ENCODE results near the gene INPP4B.

Gene INPP4B

GRCh38 chr4:142169216-142169615, 676.9 kb downstream of the INPP4B start:
- Histone ChIP-seq H3K36me3 (ENCODE audit: control insufficient read depth in 1 of 2, insufficient read depth in 2 of 2, low read depth in 1 of 2, low read length in 2 of 2) (no peaks in the 10 kb centered on the region), H3K4me1 (ENCODE audit: control insufficient read depth, insufficient read depth, low read depth, low read length) (no peaks in the 10 kb centered on the region), H2BK5ac (ENCODE audit: low read depth, low read length, poor library complexity, severe bottlenecking) (no peak overlapping the region), H4K91ac (ENCODE audit: low read length) (no peak overlapping the region), H2BK15ac (ENCODE audit: low read depth, poor library complexity, severe bottlenecking) (no peak overlapping the region), H2BK12ac (ENCODE audit: low read length in 2 of 2) (no peak overlapping the region), H3K27ac (ENCODE audit: low read length, poor library complexity, severe bottlenecking) (no peak overlapping the region), H3K9me3 (ENCODE audit: control insufficient read depth, low read length) (no peaks in the 10 kb centered on the region), H3K27me3 (ENCODE audit: control insufficient read depth in 1 of 2, insufficient read depth in 1 of 2, low read length in 2 of 2) (no peaks in the 10 kb centered on the region), H3K4me3 (ENCODE audit: insufficient read depth in 1 of 2, low read depth in 1 of 2, low read length in 2 of 2) (no peak overlapping the region), H2AFZ (ENCODE audit: low read depth, low read length) (no peak overlapping the region), H3K14ac (ENCODE audit: low read length in 2 of 2) (no peak overlapping the region), H3K4ac (ENCODE audit: low read depth in 1 of 2, low read length in 2 of 2) (no peak overlapping the region), H3K23ac (ENCODE audit: low read length in 2 of 2) (no peak overlapping the region), H3K9ac (ENCODE audit: low read length) (no peak overlapping the region), H4K8ac (ENCODE audit: low read length) (no peak overlapping the region), H2BK120ac (ENCODE audit: low read depth, low read length) (no peak overlapping the region), H3K79me1 (replicated peaks; ENCODE audit: low read length, poor library complexity, severe bottlenecking) (no peaks in the 10 kb centered on the region), H3K4me2 (ENCODE audit: low read length, poor library complexity, severe bottlenecking) (no peak overlapping the region), H2AK5ac (ENCODE audit: low read length, severe bottlenecking) (no peak overlapping the region), H3K18ac (ENCODE audit: low read depth in 1 of 2, low read length in 2 of 2) (no peak overlapping the region)
- DNase-seq = no peak

DNA sequence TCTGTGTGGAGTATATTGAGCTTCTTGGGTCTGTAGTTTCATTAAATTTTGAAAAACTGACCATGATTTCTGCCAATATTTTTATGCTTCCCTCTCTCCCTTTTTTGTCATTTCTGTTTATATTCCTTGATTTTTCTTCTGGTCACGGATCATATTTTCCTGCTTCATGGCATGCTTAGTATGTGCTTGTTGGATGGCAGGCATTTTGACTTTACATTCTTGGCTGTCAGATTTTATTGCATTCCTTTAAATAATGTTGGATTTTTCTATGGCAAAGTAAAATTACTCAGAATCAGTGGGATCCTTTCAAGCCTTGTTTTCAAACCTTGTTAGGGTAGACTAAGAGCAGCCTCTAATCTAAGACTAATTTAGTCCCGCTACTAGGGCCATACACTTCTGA, 677.9 kb downstream of the INPP4B start:
- Histone ChIP-seq H2BK5ac (ENCODE audit: low read depth, low read length, poor library complexity, severe bottlenecking) (no peak overlapping the region), H2AFZ (ENCODE audit: low read depth, low read length) (no peak overlapping the region), H2AK5ac (ENCODE audit: low read length, severe bottlenecking) (no peak overlapping the region), H4K91ac (ENCODE audit: low read length) (no peak overlapping the region), H2BK120ac (ENCODE audit: low read depth, low read length) (no peak overlapping the region), H3K18ac (ENCODE audit: low read depth in 1 of 2, low read length in 2 of 2) (no peak overlapping the region), H3K27me3 (ENCODE audit: control insufficient read depth in 1 of 2, insufficient read depth in 1 of 2, low read length in 2 of 2) (no peaks in the 10 kb centered on the region), H3K36me3 (ENCODE audit: control insufficient read depth in 1 of 2, insufficient read depth in 2 of 2, low read depth in 1 of 2, low read length in 2 of 2) (no peaks in the 10 kb centered on the region), H3K79me1 (replicated peaks; ENCODE audit: low read length, poor library complexity, severe bottlenecking) (no peaks in the 10 kb centered on the region), H2BK15ac (ENCODE audit: low read depth, poor library complexity, severe bottlenecking) (no peak overlapping the region), H3K14ac (ENCODE audit: low read length in 2 of 2) (no peak overlapping the region), H3K27ac (ENCODE audit: low read length, poor library complexity, severe bottlenecking) (no peak overlapping the region), H3K4me3 (ENCODE audit: insufficient read depth in 1 of 2, low read depth in 1 of 2, low read length in 2 of 2) (no peak overlapping the region), H3K23ac (ENCODE audit: low read length in 2 of 2) (no peak overlapping the region), H4K8ac (ENCODE audit: low read length) (no peak overlapping the region), H2BK12ac (ENCODE audit: low read length in 2 of 2) (no peak overlapping the region), H3K4me2 (ENCODE audit: low read length, poor library complexity, severe bottlenecking) (no peak overlapping the region), H3K9me3 (ENCODE audit: control insufficient read depth, low read length) (no peaks in the 10 kb centered on the region), H3K4me1 (ENCODE audit: control insufficient read depth, insufficient read depth, low read depth, low read length) (no peaks in the 10 kb centered on the region), H3K4ac (ENCODE audit: low read depth in 1 of 2, low read length in 2 of 2) (no peak overlapping the region), H3K9ac (ENCODE audit: low read length) (no peak overlapping the region)
- WGBS = 95% methylated on average over 2 of the region's 2 CpGs
- DNase-seq = no peak

GRCh38 chr4:142164767-142165500, 681.2 kb downstream of the INPP4B start:
- no peak for DNase-seq
- no peak overlapping the region for H3K4ac ChIP-seq (ENCODE audit: low read depth in 1 of 2, low read length in 2 of 2)
- no peak overlapping the region for H3K27ac ChIP-seq (ENCODE audit: low read length, poor library complexity, severe bottlenecking)
- H3K79me1 ChIP-seq (replicated peaks; ENCODE audit: low read length, poor library complexity, severe bottlenecking) = no peaks in the 10 kb centered on the region
- WGBS = 91% methylated on average over 4 of the region's 4 CpGs
- H3K14ac ChIP-seq (ENCODE audit: low read length in 2 of 2) = no peak overlapping the region
- no peak overlapping the region for H4K91ac ChIP-seq (ENCODE audit: low read length)
- H3K23ac ChIP-seq (ENCODE audit: low read length in 2 of 2) = no peak overlapping the region
- no peak overlapping the region for H3K4me3 ChIP-seq (ENCODE audit: insufficient read depth in 1 of 2, low read depth in 1 of 2, low read length in 2 of 2)
- H3K36me3 ChIP-seq (ENCODE audit: control insufficient read depth in 1 of 2, insufficient read depth in 2 of 2, low read depth in 1 of 2, low read length in 2 of 2) = no peaks in the 10 kb centered on the region
- no peak overlapping the region for H2AFZ ChIP-seq (ENCODE audit: low read depth, low read length)
- no peak overlapping the region for H2AK5ac ChIP-seq (ENCODE audit: low read length, severe bottlenecking)
- no peak overlapping the region for H2BK120ac ChIP-seq (ENCODE audit: low read depth, low read length)
- no peak overlapping the region for H3K4me2 ChIP-seq (ENCODE audit: low read length, poor library complexity, severe bottlenecking)
- no peak overlapping the region for H3K18ac ChIP-seq (ENCODE audit: low read depth in 1 of 2, low read length in 2 of 2)
- H3K4me1 ChIP-seq (ENCODE audit: control insufficient read depth, insufficient read depth, low read depth, low read length) = no peaks in the 10 kb centered on the region
- H4K8ac ChIP-seq (ENCODE audit: low read length) = no peak overlapping the region
- H3K9ac ChIP-seq (ENCODE audit: low read length) = no peak overlapping the region
- H3K27me3 ChIP-seq (ENCODE audit: control insufficient read depth in 1 of 2, insufficient read depth in 1 of 2, low read length in 2 of 2) = no peaks in the 10 kb centered on the region
- no peak overlapping the region for H2BK5ac ChIP-seq (ENCODE audit: low read depth, low read length, poor library complexity, severe bottlenecking)
- no peak overlapping the region for H2BK12ac ChIP-seq (ENCODE audit: low read length in 2 of 2)
- no peaks in the 10 kb centered on the region for H3K9me3 ChIP-seq (ENCODE audit: control insufficient read depth, low read length)
- no peak overlapping the region for H2BK15ac ChIP-seq (ENCODE audit: low read depth, poor library complexity, severe bottlenecking)

- no peak for DNase-seq
- Histone ChIP-seq H3K79me1 (replicated peaks; ENCODE audit: low read length, poor library complexity, severe bottlenecking) (no peaks in the 10 kb centered on the region), H3K4me3 (ENCODE audit: insufficient read depth in 1 of 2, low read depth in 1 of 2, low read length in 2 of 2) (no peak overlapping the region), H2BK5ac (ENCODE audit: low read depth, low read length, poor library complexity, severe bottlenecking) (no peak overlapping the region), H3K27ac (ENCODE audit: low read length, poor library complexity, severe bottlenecking) (no peak overlapping the region), H3K9ac (ENCODE audit: low read length) (no peak overlapping the region), H4K91ac (ENCODE audit: low read length) (no peak overlapping the region), H4K8ac (ENCODE audit: low read length) (no peak overlapping the region), H2BK12ac (ENCODE audit: low read length in 2 of 2) (no peak overlapping the region), H2AFZ (ENCODE audit: low read depth, low read length) (no peak overlapping the region), H3K14ac (ENCODE audit: low read length in 2 of 2) (no peak overlapping the region), H3K4me2 (ENCODE audit: low read length, poor library complexity, severe bottlenecking) (no peak overlapping the region), H3K18ac (ENCODE audit: low read depth in 1 of 2, low read length in 2 of 2) (no peak overlapping the region), H2AK5ac (ENCODE audit: low read length, severe bottlenecking) (no peak overlapping the region), H3K36me3 (ENCODE audit: control insufficient read depth in 1 of 2, insufficient read depth in 2 of 2, low read depth in 1 of 2, low read length in 2 of 2) (no peaks in the 10 kb centered on the region), H3K9me3 (ENCODE audit: control insufficient read depth, low read length) (no peaks in the 10 kb centered on the region), H2BK120ac (ENCODE audit: low read depth, low read length) (no peak overlapping the region), H3K4me1 (ENCODE audit: control insufficient read depth, insufficient read depth, low read depth, low read length) (peaks cover 4% of the 10 kb centered on the region), H2BK15ac (ENCODE audit: low read depth, poor library complexity, severe bottlenecking) (no peak overlapping the region), H3K23ac (ENCODE audit: low read length in 2 of 2) (no peak overlapping the region), H3K27me3 (ENCODE audit: control insufficient read depth in 1 of 2, insufficient read depth in 1 of 2, low read length in 2 of 2) (no peaks in the 10 kb centered on the region), H3K4ac (ENCODE audit: low read depth in 1 of 2, low read length in 2 of 2) (no peak overlapping the region)
- no CpG with 5 or more reads among the region's 3 CpGs for WGBS
Observed at GRCh38 chr4:142161086-142161485, 685.0 kb downstream of the INPP4B start.

Data from mesenchymal stem cell (in vitro differentiated cells and primary cell).